ENCODE results near the gene TTC34.
"Not testable (repeated sequence)": the region's sequence is repeated elsewhere in the genome, so short reads cannot be mapped to it uniquely, and the experiment has no call there.

TTC34 gene

DNA sequence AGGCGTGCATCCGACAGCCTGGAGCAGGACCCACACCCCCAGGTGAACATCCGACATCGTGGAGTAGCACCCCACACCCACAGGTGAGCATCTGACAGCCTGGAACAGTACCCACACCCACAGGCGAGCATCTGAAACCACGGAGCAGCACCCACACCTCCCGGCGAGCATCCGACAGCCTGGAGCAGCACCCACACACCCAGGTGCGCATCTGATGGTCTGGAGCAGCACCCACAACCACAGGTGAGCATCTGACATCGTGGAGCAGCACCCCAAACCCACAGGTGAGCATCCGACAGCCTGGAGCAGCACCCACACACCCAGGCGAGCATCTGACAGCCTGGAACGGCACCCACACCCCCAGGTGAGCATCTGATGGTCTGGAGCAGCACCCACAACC, 46.1 kb downstream of the TTC34 start:
- DNase-seq, result not testable (repeated sequence)

DNA sequence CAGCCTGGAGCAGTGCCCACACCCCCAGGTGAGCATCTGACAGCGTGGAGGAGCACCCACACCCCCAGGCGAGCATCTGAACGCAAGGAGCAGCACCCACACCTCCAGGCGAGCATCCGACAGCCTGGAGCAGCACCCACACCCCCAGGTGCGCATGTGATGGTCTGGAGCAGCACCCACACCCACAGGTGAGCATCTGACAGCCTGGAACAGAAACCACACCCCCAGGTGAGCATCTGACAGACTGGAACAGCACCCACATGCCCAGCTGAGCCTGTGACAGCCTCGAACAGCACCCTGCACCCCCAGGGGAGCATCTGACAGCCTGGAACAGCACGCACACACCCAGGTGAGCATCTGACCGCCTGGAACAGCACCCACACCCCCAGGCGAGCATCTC, 46.9 kb downstream of the TTC34 start:
- DNase-seq, result not testable (repeated sequence)

GRCh38 chr1:2752503-2752902, 49.0 kb downstream of the TTC34 start:
- not testable (repeated sequence) for DNase-seq

GRCh38 chr1:2751866-2752265, 49.6 kb downstream of the TTC34 start:
- DNase-seq, result not testable (repeated sequence)

DNA sequence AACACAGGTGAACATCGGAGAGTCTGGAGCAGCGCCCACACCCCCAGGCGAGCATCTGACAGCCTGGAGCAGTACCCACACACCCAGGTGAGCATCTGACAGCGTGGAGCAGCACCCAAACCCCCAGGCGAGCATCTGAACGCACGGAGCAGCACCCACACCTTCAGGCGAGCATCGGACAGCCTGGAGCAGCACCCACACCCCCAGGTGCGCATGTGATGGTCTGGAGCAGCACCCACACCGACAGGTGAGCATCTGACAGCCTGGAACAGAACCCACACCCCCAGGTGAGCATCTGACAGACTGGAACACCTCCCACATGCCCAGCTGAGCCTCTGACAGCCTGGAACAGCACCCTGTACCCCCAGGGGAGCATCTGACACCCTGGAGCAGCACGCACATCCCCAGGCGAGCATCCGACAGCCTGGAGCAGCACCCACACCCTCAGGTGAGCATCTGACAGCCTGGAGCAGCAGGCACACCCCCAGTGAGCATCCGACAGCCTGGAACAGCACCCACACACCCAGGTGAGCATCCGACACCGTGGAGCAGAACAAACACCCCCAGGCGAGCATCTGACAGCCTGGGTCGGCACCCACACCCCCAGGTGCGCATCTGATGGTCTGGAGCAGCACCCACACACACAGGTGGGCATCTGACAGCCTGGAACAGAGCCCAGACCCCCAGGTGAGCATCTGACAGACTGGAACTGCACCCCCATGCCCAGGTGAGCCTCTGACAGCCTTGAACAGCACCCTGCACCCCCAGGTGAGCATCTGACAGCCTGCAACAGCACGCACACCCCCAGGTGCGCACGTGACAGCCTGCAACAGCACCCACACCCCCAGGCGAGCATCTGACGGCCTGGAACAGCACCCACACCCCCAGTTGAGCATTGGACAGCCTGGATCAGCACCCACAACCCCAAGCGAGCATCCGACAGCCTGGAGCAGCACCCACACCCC, 50.4 kb downstream of the TTC34 start:
- DNase-seq, result not testable (repeated sequence)

DNA sequence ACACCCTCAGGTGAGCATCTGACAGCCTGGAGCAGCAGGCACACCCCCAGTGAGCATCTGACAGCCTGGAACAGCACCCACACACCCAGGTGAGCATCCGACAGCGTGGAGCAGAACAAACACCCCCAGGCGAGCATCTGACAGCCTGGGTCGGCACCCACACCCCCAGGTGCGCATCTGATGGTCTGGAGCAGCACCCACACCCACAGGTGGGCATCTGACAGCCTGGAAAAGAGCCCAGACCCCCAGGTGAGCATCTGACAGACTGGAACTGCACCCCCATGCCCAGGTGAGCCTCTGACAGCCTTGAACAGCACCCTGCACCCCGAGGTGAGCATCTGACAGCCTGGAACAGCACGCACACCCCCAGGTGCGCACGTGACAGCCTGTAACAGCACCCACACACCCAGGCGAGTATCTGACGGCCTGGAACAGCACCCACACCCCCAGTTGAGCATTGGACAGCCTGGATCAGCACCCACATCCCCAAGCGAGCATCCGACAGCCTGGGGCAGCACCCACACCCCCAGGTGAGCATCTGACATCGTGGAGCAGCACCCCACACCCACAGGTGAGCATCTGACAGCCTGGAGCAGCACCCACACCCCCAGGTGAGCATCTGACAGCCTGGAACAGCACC, 51.3 kb downstream of the TTC34 start:
- not testable (repeated sequence) for DNase-seq

DNA sequence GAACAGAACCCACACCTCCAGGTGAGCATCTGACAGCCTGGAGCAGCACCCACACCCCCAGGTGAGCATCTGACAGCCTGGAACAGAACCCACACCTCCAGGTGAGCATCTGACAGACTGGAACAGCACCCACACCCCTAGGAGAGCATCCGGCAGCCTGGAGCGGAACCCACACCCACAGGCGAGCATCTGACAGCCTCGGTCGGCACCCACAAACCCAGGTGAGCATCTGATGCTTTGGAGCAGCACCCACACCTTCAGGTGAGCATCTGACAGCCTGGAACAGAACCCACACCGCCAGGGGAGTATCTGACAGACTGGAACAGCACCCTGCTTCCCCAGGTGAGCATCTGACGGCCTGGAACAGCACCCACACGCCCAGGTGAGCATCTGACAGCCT, 52.9 kb downstream of the TTC34 start:
- DNase-seq, result not testable (repeated sequence)

GRCh38 chr1:2694796-2695195, 106.7 kb downstream of the TTC34 start:
- not testable (repeated sequence) for DNase-seq

GRCh38 chr1:2690180-2690579, 111.3 kb downstream of the TTC34 start:
- DNase-seq, result not testable (repeated sequence)

DNA sequence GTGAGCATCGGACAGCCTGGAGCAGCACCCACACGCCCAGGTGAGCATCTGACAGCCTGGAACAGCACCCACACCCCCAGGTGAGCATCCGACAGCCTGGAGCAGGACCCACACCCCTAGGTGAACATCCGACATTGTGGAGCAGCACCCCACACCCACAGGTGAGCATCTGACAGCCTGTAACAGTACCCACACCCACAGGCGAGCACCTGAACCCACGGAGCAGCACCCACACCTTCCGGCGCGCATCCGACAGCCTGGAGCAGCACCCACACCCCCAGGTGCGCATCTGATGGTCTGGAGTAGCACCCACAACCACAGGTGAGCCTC, 113.2 kb downstream of the TTC34 start:
- not testable (repeated sequence) for DNase-seq

- not testable (repeated sequence) for DNase-seq
Measured at GRCh38 chr1:2687638-2688335, 113.7 kb downstream of the TTC34 start.

DNA sequence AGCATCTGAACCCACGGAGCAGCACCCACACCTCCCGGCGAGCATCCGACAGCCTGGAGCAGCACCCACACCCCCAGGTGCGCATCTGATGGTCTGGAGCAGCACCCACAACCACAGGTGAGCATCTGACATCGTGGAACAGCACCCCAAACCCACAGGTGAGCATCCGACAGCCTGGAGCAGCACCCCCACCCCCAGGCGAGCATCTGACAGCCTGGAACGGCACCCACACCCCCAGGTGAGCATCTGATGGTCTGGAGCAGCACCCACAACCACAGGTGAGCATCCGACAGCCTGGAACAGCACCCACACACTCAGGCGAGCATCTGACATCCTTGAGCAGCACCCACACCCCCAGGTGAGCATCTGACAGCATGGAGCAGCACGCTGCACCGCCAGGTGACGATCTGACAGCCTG, 114.3 kb downstream of the TTC34 start:
- not testable (repeated sequence) for DNase-seq

DNA sequence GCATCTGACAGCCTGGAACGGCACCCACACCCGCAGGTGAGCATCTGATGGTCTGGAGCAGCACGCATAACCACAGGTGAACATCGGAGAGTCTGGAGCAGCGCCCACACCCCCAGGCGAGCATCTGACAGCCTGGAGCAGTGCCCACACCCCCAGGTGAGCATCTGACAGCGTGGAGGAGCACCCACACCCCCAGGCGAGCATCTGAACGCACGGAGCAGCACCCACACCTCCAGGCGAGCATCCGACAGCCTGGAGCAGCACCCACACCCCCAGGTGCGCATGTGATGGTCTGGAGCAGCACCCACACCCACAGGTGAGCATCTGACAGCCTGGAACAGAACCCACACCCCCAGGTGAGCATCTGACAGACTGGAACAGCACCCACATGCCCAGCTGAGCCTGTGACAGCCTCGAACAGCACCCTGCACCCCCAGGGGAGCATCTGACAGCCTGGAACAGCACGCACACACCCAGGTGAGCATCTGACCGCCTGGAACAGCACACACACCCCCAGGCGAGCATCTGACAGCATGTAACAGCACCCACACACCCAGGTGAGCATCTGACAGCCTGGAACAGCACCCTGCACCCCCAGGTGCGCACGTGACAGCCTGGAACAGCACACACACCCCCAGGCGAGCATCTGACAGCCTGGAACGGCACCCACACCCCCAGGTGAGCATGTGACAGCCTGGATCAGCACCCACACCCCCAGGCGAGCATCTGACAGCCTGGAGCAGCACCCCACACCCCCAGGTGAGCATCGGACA, 115.2 kb downstream of the TTC34 start:
- DNase-seq, result not testable (repeated sequence)

- DNase-seq, result not testable (repeated sequence)
Measured at GRCh38 chr1:2685671-2686070, 115.8 kb downstream of the TTC34 start.

- not testable (repeated sequence) for DNase-seq
Measured at GRCh38 chr1:2684878-2685277, 116.6 kb downstream of the TTC34 start.

GRCh38 chr1:2684000-2684399, 117.5 kb downstream of the TTC34 start:
- not testable (repeated sequence) for DNase-seq

GRCh38 chr1:2683321-2683741, 118.2 kb downstream of the TTC34 start:
- not testable (repeated sequence) for DNase-seq

- not testable (repeated sequence) for DNase-seq
Measured at GRCh38 chr1:2682879-2683278, 118.6 kb downstream of the TTC34 start.

DNA sequence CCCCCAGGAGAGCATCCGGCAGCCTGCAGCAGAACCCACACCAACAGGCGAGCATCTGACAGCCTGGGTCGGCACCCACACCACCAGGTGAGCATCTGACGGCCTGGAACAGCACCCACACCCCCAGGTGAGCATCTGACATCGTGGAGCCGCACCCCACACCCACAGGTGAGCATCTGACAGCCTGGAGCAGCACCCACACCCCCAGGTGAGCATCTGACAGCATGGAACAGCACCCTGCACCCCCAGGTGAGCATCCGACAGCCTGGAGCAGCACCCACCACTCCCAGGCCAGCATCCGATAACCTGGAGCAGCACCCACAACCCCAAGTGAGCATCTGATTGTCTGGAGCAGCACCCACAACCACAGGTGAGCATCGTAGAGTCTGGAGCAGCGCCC, 124.8 kb downstream of the TTC34 start:
- DNase-seq, result not testable (repeated sequence)

- not testable (repeated sequence) for DNase-seq
Measured at GRCh38 chr1:2671656-2672055, 129.8 kb downstream of the TTC34 start.

- DNase-seq, result not testable (repeated sequence)
Measured at GRCh38 chr1:2659806-2660205, 141.7 kb downstream of the TTC34 start.

GRCh38 chr1:2657909-2658308, 143.6 kb downstream of the TTC34 start:
- not testable (repeated sequence) for DNase-seq

Measured in NCI-H1048 (cell line).